Coronary artery (tissue), 2 donors: ENCODE results near the gene KNSTRN.

Experiments
- DNase-seq: peaks from one replicate; pipeline ENCODE4 v3.0.0-alpha.2; 2017; ENCODE audit warnings: low spot score
- H3K27ac ChIP-seq, 2 donors: fragments of 200-600 bp; sonication (generic); one replicate each; pipeline ENCODE4 v1.5.1; 2016 to 2019
- H3K4me3 ChIP-seq: fragments of 200-600 bp; sonication (generic); 2 replicates; pipeline ENCODE4 v1.5.1; 2016; ENCODE audit warnings: mild to moderate bottlenecking, moderate library complexity
- TF ChIP-seq, protein P1 (sequence below): fragments of 200-600 bp; sonication (generic); IDR thresholded peaks from one replicate; pipeline ENCODE4 v1.5.1; 2019; ENCODE audit warnings: antibody characterized with exemption

The KNSTRN gene

DNA sequence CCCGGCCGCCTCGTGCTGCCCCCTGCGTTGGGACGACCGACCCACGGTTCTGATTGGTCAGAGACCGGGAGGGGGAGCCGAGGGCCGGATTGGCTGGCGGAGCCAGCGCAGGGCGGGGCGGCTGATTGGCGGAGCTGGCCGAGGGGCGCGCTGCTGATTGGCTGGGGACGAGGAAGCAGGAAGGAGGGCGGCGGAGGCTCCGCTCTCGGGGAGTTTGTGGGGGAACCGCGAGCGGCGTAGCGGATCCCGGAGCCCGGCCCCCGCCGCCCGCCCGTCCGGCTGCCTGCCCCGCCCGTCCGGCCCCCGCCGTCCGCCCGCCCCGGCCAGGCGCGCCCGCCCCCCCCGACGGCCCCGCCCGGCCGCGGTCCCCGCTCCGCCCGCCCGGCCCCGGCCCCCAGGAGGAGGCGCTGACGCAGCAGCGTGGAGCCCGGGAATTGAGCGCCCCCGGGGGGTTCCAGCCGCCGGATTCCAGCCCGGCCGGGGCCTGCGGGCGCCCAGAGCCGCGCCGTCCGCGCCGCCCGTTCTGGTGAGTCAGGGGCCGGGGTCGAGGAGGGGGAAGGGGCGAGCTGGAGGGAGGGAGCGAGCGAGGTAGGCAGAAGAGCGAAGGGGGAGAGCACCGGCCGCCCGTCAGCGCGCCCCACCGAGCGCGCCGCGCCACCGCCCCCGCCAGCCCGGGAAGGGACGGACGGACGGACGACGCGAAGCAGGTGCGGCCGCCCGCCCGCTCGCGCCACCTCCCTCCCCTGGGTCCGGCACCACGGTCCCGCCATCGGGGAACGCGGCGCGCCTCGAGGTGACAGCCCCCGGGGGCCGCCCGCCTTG lies 58.4 kb downstream of the KNSTRN start, which contains the start of gene BAHD1:
Gene BAHD1, plus strand, starts transcription at position 211 of the 822 bp plus-strand sequence. CDS start 17,512 bp downstream, outside the sequence.
- peak within 1 kb of the TSS; percentile 99 for H3K4me3 ChIP-seq
- peak within 1 kb of the TSS; percentile 65 to 82 for H3K27ac ChIP-seq
- peak; percentile 97 for DNase-seq
- TF ChIP-seq, protein P1, sequence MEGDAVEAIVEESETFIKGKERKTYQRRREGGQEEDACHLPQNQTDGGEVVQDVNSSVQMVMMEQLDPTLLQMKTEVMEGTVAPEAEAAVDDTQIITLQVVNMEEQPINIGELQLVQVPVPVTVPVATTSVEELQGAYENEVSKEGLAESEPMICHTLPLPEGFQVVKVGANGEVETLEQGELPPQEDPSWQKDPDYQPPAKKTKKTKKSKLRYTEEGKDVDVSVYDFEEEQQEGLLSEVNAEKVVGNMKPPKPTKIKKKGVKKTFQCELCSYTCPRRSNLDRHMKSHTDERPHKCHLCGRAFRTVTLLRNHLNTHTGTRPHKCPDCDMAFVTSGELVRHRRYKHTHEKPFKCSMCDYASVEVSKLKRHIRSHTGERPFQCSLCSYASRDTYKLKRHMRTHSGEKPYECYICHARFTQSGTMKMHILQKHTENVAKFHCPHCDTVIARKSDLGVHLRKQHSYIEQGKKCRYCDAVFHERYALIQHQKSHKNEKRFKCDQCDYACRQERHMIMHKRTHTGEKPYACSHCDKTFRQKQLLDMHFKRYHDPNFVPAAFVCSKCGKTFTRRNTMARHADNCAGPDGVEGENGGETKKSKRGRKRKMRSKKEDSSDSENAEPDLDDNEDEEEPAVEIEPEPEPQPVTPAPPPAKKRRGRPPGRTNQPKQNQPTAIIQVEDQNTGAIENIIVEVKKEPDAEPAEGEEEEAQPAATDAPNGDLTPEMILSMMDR, result no peak

GRCh38 chr15:40441565-40442531 lies 59.3 kb downstream of the KNSTRN start:
- TF ChIP-seq, protein P1, result no peak
- H3K4me3 ChIP-seq, result peak overlapping the region; percentile 99
- no peak for DNase-seq
- peak overlapping the region; percentile 23 to 82 for H3K27ac ChIP-seq

- Histone ChIP-seq H3K27ac (no peak overlapping the region), H3K4me3 (no peak overlapping the region)
- TF ChIP-seq, protein P1, result no peak
- DNase-seq, result no peak
Observed at GRCh38 chr15:40443255-40443654, 60.7 kb downstream of the KNSTRN start.

DNA sequence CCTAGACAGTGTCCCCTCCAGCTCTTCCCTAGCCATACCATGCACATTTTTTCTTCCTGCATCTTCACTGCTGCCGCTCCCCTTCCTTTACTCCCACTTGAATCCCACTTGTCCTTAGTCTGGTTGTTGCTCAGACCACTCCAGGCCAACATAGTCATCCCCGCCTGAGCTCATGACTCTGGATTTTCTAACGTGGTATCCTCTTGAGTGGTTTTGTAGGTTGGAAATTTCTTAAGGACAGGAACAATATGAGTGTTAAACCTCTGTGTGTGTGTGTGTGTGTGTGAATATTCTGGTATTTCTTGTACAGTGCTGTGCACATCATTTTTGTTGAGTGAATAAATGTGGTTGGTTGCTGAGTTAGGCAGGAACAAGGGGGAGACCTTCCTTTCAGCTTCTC lies 61.3 kb downstream of the KNSTRN start:
- no peak for DNase-seq
- no peak overlapping the region for H3K27ac ChIP-seq
- no peak overlapping the region for H3K4me3 ChIP-seq
- TF ChIP-seq, protein P1, result no peak
